ENCODE measurements around the gene CCDC12.
A peak's percentile ranks its signal among the peaks of the same experiment; 100 is the strongest.

Gene CCDC12

DNA sequence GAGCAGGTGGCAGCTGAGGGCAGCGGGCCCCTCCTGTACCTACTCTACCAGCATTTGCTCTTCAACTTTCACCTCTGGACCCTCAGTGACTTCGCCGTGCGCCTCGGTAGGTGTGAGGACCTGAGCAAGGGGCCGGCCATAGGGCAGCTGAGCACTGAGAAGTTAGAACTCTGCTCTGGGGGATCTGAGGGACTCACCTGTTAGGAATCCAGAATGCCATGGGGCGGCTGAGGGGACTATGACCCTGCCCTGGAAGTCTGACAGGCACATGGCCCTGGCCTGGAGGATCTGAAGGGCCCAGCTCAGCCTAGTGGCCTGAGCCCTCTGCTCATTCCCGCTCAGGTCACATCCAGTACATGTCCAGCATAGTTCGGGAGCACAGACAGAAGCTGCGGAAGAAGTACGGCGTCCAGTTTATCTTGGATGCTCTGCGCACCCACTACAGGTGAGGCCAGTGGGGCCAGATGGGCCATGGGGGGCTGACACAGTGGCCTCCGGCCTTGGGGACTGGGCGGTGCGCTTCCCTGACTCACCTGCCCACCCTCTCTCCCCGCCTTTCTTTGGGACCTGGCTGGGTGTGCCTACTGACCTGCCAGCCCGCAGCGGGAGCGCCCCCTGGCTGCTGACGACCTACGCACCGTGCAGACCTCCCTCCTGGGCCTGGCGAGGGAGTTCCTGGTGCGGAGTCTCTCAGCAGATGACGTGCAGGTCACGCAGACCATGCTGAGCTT, 21.7 kb upstream of the CCDC12 start:
- Histone ChIP-seq H3K4me1 (ENCODE audit: low read depth, poor library complexity, severe bottlenecking) (no peaks in the 10 kb centered on the region), H3K27ac (no peak overlapping the region), H3K4me3 (IDR thresholded peaks at IDR 0.05; ENCODE audit: insufficient read depth, low read depth, low read length) (no peak overlapping the region), H2AFZ (ENCODE audit: low read depth) (no peak overlapping the region), H3K79me2 (ENCODE audit: insufficient read depth, low read depth) (no peaks in the 10 kb centered on the region), H3K27me3 (ENCODE audit: insufficient read depth, low read depth) (no peaks in the 10 kb centered on the region), H4K20me1 (ENCODE audit: insufficient read depth) (no peaks in the 10 kb centered on the region), H3K4me2 (no peak overlapping the region), H3K9ac (no peak overlapping the region), H3K36me3 (ENCODE audit: insufficient read depth) (no peaks in the 10 kb centered on the region)
- TF ChIP-seq, protein P1, sequence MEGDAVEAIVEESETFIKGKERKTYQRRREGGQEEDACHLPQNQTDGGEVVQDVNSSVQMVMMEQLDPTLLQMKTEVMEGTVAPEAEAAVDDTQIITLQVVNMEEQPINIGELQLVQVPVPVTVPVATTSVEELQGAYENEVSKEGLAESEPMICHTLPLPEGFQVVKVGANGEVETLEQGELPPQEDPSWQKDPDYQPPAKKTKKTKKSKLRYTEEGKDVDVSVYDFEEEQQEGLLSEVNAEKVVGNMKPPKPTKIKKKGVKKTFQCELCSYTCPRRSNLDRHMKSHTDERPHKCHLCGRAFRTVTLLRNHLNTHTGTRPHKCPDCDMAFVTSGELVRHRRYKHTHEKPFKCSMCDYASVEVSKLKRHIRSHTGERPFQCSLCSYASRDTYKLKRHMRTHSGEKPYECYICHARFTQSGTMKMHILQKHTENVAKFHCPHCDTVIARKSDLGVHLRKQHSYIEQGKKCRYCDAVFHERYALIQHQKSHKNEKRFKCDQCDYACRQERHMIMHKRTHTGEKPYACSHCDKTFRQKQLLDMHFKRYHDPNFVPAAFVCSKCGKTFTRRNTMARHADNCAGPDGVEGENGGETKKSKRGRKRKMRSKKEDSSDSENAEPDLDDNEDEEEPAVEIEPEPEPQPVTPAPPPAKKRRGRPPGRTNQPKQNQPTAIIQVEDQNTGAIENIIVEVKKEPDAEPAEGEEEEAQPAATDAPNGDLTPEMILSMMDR (conservative IDR thresholded peaks at IDR 0.05; ENCODE audit: low read depth, low read length) = peak; percentile 48

DNA sequence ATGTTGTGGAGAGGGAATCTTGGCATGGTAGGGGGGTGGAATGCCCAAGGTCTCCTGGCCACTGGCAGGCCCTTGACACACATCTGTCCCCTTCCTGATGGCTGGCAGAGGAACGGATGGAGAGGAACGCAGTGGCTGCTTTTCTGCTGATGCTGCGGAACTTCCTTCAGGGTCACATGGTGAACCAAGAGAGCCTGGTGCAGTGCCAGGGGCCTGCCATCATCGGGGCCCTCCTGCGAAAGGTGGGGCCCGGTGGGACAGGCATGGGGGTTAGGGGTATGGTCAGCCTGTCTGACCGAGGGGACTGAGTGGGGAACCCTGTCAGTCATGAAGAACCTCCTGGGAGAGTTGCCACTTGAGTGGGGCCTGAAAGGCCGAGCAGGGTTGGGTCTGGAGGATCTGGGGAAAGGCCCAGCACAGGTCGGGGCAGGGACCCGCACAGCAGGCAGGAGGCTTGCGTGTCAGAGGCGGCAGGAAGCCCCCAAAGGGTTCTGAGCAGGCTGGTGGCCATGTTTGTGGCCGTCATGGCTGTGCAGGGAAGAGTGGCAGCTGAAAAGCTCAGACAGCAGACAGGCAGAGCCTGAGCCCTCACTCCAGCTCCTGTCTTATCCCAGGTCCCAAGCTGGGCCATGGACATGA, 21.0 kb upstream of the CCDC12 start:
- no peak overlapping the region for H2AFZ ChIP-seq (ENCODE audit: low read depth)
- TF ChIP-seq, protein P1 (conservative IDR thresholded peaks at IDR 0.05; ENCODE audit: low read depth, low read length) = no peak
- H3K9ac ChIP-seq = no peak overlapping the region
- H4K20me1 ChIP-seq (ENCODE audit: insufficient read depth) = no peaks in the 10 kb centered on the region
- no peaks in the 10 kb centered on the region for H3K4me1 ChIP-seq (ENCODE audit: low read depth, poor library complexity, severe bottlenecking)
- H3K36me3 ChIP-seq (ENCODE audit: insufficient read depth) = no peaks in the 10 kb centered on the region
- H3K27me3 ChIP-seq (ENCODE audit: insufficient read depth, low read depth) = no peaks in the 10 kb centered on the region
- no peak overlapping the region for H3K4me3 ChIP-seq (IDR thresholded peaks at IDR 0.05; ENCODE audit: insufficient read depth, low read depth, low read length)
- H3K27ac ChIP-seq = no peak overlapping the region
- no peaks in the 10 kb centered on the region for H3K79me2 ChIP-seq (ENCODE audit: insufficient read depth, low read depth)
- no peak overlapping the region for H3K4me2 ChIP-seq

DNA sequence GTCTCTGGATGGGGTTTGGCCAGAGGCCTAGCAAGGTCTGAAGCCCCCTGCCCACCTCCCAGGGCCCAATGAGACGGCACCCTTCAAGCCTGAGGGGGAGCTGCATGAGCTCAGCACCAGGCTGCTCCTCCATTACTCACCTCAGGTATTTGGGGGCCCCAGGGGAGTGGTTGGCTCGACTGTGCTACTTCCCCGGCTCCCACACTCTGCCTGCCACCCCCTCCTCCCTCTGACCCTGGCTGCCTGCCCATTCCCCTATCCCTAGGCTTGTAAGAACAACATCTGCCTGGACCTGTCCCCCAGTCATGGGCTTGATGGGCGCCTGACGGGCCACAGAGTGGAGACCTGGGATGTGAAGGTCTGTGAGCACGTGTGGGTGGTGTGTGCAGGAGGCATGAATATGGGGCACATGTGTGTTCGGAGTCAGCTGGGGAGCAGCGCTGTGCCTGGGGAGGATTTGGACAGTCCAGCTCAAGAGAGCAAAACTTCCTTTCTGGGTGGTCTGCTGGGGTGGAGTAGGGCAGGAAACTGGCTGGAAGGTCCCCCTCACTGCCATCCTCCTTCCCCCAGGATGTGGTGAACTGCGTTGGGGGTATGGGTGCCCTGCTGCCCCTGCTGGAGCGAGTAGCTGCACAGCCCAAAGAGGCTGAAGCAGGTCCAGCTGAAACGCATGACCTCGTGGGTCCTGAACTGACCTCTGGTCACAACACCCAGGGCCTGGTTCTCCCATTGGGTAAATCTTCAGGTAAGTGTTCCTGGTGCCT, 20.3 kb upstream of the CCDC12 start:
- H4K20me1 ChIP-seq (ENCODE audit: insufficient read depth) = no peaks in the 10 kb centered on the region
- no peaks in the 10 kb centered on the region for H3K4me1 ChIP-seq (ENCODE audit: low read depth, poor library complexity, severe bottlenecking)
- no peaks in the 10 kb centered on the region for H3K36me3 ChIP-seq (ENCODE audit: insufficient read depth)

DNA sequence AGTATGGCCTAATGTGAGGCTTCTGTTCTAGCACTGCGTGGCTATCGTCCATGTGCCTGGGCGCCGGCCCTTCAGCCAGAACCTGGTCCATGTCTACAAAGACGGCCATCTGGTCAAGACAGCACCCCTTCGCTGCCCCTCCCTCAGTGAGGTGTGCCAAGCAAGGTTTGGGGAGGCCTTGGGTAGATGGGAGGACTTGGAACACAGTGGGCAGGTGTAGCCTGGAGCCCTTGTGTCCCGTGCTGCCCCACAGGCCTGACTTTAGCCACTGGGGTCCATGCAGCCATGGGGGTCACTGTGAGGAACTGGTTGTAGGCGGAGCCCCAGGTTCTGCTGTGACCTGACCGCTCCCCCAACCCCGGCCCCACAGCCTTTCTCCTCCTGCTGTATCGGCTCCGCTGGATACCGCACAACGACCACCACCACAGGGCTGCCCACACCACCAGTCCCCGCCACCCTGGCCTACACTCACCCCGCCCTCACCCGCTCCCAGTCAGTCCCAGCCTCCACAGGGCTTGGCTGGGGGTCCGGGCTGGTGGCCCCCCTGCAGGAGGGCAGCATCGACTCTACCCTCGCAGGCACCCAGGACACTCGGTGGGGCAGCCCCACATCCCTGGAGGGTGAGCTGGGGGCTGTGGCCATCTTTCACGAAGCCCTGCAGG, 19.5 kb upstream of the CCDC12 start:
- Histone ChIP-seq H3K4me3 (IDR thresholded peaks at IDR 0.05; ENCODE audit: insufficient read depth, low read depth, low read length) (no peak overlapping the region), H3K4me2 (no peak overlapping the region), H2AFZ (ENCODE audit: low read depth) (no peak overlapping the region), H3K36me3 (ENCODE audit: insufficient read depth) (no peaks in the 10 kb centered on the region), H3K4me1 (ENCODE audit: low read depth, poor library complexity, severe bottlenecking) (no peaks in the 10 kb centered on the region), H4K20me1 (ENCODE audit: insufficient read depth) (no peaks in the 10 kb centered on the region), H3K27ac (no peak overlapping the region), H3K27me3 (ENCODE audit: insufficient read depth, low read depth) (no peaks in the 10 kb centered on the region), H3K9ac (no peak overlapping the region), H3K79me2 (ENCODE audit: insufficient read depth, low read depth) (no peaks in the 10 kb centered on the region)
- TF ChIP-seq, protein P1 (conservative IDR thresholded peaks at IDR 0.05; ENCODE audit: low read depth, low read length) = no peak

More for the DNA sequence above, 20.3 kb upstream of the CCDC12 start:
- no peak overlapping the region for H3K4me2 ChIP-seq
- TF ChIP-seq, protein P1 (conservative IDR thresholded peaks at IDR 0.05; ENCODE audit: low read depth, low read length) = no peak
- no peak overlapping the region for H3K4me3 ChIP-seq (IDR thresholded peaks at IDR 0.05; ENCODE audit: insufficient read depth, low read depth, low read length)
- no peak overlapping the region for H2AFZ ChIP-seq (ENCODE audit: low read depth)
- no peaks in the 10 kb centered on the region for H3K79me2 ChIP-seq (ENCODE audit: insufficient read depth, low read depth)
- no peaks in the 10 kb centered on the region for H3K27me3 ChIP-seq (ENCODE audit: insufficient read depth, low read depth)
- H3K9ac ChIP-seq = no peak overlapping the region
- no peak overlapping the region for H3K27ac ChIP-seq
